HuH-7.5 (cell line): ENCODE results near the gene SIRPA.

ENCODE experiments used
- DNase-seq: peaks from one replicate; pipeline ENCODE4 v3.0.0; 2011; ENCODE audit warnings: low spot score

The SIRPA gene

DNA sequence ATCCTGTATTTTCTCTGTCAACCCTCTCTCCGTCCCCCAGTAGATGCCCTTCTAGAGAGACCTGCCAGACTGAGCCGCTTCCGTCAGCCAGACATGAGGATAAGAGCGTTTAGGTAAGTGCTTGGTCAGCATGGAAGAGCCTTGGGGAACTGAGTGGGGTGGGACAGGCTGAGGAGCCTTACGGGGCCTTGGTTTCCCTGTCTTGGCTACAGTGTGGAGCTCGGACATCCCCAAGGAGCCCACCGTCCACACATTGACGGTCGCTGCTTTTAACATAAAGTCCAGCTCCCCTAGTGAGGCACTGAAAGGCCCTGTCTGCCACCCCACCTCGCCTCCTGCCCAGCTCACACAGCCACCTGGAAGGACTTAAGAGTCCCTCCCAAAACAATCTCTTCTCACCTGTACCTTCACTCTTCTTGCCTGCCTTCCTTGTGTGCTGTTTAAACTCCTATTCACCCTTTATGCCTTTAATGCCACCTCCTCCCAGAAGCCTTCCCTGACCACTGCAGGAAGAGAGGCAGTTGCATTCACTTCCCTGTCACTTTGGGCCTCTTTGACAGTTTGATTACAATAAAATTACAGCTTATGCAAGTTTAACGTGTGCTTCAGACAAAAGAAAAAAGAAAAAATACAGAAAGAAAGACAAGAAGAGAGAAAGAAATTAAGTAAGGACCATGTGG, 56.4 kb downstream of the SIRPA start:
- DNase-seq = no peak

DNA sequence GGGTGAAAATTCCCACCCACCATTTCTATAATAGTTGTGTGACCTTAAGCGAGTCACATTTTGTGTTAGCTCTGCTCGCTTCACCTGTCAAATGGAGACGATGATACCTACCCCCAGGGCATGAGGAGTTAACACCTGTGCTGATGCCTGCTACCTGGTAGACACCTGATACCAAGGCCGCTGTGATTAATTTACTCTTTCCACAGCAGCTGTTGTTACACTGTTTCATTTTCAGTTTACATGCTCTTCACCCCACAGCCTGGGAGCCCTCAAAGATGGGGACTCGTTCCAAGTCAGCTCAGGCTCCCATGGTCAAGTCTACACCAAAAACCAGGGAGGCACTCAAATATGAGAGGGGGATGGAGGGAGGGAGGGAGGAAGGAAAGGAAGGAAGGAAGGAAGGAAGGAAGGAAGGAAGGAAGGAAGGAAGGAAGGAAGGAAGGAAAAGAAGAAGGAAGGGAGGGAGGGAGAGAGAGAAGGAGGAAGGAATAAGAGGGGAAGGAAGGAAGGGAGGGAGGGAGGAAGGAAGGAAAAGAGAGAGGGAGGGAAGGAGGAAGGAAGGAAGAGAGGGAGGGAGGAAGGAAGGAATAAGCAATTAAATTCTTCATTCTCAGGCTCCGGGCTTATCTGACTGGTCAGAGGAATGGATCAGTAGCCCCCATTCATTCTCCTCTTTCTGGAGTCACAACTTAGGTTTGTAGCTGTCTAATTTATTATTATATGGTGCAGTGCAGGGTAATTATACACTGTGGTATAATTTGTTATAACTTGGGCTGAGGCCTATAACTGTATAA, 57.7 kb downstream of the SIRPA start:
- DNase-seq = no peak

- DNase-seq = no peak
Observed at GRCh38 chr20:1953621-1954020, 58.4 kb downstream of the SIRPA start.

GRCh38 chr20:1955217-1955616, 60.0 kb downstream of the SIRPA start:
- DNase-seq = no peak

DNA sequence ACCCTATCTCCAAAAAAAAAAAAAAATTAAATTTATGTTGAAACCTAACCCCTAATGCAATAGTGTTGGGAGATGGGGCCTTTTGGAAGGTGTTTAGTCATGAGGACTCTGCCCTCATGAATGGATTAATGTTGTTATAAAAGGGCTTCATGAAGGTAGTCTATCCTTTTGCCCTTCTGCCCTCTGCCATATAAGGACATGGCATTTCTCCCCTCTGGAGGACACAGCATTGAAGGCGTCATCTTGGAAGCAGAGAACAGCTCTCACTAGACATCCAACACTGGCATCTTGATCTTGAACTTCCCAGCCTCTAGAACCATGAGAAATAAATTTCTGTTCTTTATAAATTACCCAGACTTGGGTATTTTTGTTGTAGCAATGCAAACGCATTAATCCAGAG, 63.2 kb downstream of the SIRPA start:
- DNase-seq = no peak

- no peak for DNase-seq
Observed at GRCh38 chr20:1959156-1959555, 63.9 kb downstream of the SIRPA start.

DNA sequence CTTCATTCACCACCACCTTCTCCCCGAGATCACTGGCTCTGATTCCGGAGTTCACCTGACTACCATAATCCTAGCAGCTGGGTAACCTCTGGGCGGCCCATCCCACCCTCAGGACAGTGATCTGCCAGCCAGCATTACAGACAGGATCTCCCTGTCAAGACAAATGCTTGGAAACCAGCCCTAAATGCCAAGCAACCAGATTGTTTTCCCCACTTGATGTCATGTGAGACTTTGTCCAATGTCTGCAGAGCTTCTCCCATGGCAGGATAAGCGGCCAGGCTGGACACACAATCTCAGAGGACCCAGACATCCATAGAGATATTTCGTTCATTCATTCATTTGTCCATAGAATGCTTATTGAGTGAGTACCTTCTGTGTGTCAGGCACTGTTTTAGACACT, 66.2 kb downstream of the SIRPA start:
- no peak for DNase-seq

GRCh38 chr20:1964061-1964460, 68.9 kb downstream of the SIRPA start:
- no peak for DNase-seq

DNA sequence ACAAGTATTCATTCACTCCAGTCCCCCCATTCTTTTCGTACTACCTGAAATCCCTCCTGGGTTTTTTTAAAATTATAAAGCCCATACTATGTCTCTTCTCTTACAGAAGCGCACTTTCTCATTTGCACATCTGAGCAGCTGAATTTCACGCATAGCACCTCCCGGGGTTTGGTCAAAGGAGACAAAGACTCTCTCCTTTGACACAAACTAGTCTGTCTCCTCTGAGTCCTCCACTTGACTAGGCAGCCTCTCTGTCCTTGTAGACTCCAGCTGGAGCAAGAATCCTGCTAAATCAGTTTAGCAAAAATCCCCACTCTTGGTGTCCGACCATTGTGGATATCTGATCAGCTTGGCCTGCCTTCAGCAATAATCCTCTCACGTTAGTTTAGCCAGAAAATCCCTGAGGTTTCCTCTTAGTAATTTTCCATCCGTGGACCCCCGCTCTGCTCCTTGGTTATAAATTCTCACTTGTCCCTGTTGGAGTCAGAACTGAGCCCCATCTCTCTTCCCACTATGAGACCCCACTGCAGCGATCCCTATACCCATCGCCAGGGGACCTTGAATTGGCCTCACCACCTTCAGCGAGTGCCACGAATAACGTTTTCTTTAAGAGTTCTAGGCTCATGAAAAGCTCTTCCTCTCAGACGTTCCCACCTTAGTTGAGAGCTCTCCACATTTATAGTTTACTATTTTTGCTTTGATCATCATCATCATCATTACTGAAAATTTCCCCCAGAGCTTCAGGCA, 69.6 kb downstream of the SIRPA start:
- DNase-seq = no peak

DNA sequence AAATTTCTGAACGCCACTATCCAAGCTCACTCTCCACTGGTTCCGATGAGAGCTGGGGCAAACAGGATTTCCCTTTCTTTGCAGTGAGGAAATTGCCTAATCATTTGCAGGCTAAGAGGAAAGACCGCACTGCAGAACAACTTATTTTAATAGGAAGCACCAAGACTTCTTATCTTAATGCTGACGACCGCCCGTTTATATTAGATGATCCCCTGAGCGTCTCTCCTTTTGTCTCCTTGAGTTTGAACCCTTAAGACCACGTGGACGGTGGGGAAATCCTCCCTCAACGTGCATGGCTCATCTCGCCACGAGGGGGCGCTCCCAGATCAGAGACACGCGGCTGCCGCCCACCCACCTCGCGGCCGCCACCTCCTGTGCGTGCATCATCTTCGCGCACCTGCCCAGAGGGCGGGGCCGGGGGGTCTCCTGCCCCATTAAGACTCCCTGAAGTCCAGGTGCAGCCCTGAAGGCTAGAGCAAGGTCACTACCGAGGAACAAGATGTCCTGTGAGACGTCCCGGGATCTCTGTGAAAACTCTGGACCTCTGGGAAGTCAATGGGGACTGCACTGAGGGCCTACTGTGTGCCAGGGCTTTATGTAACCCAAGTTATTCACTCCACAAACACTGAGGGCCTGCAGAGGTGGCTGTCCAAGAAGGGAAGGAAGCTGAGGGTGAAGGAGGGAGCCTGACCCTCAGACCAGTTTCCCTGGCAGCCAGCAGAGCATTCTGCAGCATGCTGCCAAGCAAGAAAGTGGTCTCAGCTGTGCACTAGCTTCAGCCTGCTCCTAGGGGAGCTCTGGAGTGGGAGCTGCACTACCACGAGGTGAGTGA, 70.5 kb downstream of the SIRPA start:
- peak; percentile 61 for DNase-seq

DNA sequence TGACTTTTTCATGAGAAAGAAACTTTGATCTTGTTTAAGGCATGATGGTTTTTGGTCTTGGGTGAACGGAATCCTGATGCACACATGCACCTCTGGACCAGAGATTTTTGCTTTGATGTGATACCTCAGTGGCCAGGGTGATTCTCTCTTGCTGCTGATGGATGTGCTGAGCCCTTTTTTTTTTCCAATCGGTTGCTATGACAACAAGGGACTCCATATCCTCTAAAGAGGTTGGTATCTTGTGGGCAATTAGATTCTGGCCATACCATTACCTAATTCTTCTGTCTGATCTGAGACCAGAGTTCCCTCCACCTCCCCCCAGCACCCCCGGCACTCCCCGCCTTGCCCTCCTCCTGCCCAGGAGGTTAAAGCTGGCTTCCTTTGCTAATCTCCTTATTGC, 73.8 kb downstream of the SIRPA start:
- DNase-seq = no peak

- DNase-seq = no peak
Observed at GRCh38 chr20:1971893-1972586, 76.8 kb downstream of the SIRPA start.

DNA sequence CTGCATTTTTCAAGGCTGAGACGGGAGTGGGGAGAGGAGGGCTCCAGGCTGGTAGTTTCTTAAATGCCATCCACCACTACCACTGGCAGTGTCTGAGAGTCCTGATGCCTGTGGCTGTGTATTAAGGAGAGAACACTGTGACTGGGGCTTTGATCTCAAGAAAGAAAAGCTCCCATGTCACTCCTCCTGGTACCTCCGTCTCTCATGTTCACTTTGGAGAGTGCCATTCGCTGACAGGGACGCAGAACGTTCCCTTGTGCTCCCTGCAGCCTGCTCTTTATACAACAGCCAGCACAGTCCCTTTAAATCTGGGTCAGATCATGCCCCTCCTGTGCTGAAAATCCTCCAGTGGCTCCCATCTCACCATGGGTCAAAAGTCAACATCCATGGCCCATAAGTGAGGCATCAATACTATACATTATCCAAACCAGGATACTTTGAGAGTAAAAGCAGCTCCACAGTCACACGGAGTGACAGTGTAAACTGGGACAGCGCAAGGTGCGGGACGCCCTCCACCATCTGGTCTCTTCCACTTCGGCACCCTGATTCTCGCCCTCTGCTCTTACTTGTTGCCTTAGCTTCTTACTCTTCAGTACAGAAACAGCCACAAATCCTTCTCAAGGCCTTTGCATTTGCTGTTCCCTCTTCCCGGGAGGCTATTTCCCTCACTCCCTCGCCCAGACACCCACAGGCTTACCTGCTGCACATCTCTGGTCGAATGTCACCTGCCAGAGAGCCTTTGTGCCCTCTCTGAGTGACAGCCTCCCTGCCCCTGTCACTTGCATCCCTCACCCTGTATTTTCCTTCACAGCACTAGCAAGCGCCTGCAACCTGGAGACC, 78.6 kb downstream of the SIRPA start:
- no peak for DNase-seq

GRCh38 chr20:1975291-1975690, 80.1 kb downstream of the SIRPA start:
- no peak for DNase-seq

DNA sequence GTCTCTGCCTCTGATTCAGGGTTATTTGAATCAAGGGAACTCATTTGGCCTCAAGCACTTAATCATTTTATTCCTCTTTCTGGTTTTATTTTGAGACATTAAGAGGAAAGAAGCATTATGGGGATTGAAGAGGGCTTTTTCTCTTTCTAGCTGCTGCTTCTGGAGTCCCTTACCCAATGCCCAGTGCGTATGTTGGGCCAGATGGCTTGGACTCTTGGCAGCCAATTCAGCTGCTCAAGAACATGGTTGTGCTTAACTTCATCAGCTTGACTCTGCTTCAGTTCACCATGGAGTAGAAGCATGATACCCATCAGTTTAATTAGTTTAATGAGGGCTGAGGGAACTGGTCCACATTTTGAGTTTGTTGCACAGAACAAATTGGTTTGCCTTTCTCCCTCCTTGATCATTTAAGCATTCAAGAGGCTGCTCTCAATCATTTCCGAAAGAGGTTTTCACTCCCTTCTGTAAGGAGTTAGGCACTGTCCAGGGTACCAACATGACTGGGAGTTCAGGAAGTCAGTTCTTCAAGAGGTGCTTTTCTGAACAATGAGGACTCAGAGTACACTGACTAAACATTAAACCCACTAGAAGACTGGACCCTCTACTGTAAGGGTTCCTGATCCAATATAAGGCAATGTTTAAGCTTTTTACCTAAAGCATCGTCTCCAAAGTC, 84.0 kb downstream of the SIRPA start:
- DNase-seq = no peak

GRCh38 chr20:1982686-1983085, 87.5 kb downstream of the SIRPA start:
- DNase-seq = no peak

GRCh38 chr20:1983301-1983700, 88.1 kb downstream of the SIRPA start:
- DNase-seq = no peak

DNA sequence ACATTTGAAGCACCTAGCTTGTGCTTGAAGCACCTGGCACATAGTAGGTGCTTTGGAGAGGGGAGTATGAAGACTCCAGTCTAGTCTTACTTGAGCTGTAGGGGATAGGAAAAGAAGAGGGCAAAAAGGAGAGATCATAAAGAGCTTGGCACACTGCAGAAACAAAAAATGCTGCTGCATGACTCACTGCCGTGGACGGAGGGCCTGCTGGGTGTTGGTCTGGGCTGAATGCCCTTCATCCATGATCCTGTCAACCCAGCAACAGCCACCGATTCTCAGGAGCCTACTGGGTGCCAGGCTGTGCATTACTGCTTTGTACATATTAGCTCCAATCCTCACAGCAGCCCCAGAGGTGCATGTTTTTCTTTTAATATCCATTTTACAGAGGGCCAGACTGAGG, 92.6 kb downstream of the SIRPA start:
- DNase-seq = no peak
